ENCODE measurements around the gene RNF222.

GRCh38 chr17:8410883-8411238, 13.2 kb upstream of the RNF222 start:
- TF ChIP-seq CTCF (IDR thresholded peaks at IDR 0.05 in 2 of 3, conservative IDR thresholded peaks at IDR 0.05 in 1 of 3; ENCODE audit: control insufficient read depth in 2 of 3, extremely low read depth in 1 of 3, insufficient read depth in 1 of 3, low read depth in 3 of 3, low read length in 3 of 3) (no peak), CHD4 (IDR thresholded peaks at IDR 0.05) (no peak), SMC3 (IDR thresholded peaks at IDR 0.05; ENCODE audit: borderline replicate concordance, low read length) (no peak)
